Erythroblast (primary cell): ENCODE measurements around the gene CERT1.

ENCODE experiments used
- GATA1 ChIP-seq: IDR thresholded peaks from 2 replicates; pipeline ENCODE4 v1.6.1; 2011; ENCODE audit warnings: low read depth, mild to moderate bottlenecking, control low read depth, low read length, moderate library complexity
- POLR2A ChIP-seq: IDR thresholded peaks from 2 replicates; pipeline ENCODE4 v1.6.1; 2011; ENCODE audit warnings: mild to moderate bottlenecking, low read length

GRCh38 chr5:75468593-75468992 lies 42.8 kb downstream of the CERT1 start:
- TF ChIP-seq POLR2A (no peak), GATA1 (no peak)
